AG04450 (cell line): ENCODE data around the gene LINGO1. TPM values are rescaled to one million over a fixed set of nuclear protein-coding genes. Genes with fewer than 3 reads are reported as not detected.

Experiments used
- CTCF ChIA-PET: fragments of 300-600, 350-600 bp; formaldehyde crosslinking; extraction: SDS; loops from one replicate; lab custom pipeline; 2022; ENCODE audit warnings: antibody characterized with exemption, inconsistent platforms; lab: Charles Lee
- POLR2A ChIA-PET: fragments of 350-600 bp; formaldehyde crosslinking; extraction: SDS; loops from one replicate; lab custom pipeline; 2021; ENCODE audit warnings: antibody characterized with exemption, inconsistent platforms; lab: Yijun Ruan, JAX
- DNase-seq: peaks from one replicate; pipeline ENCODE4 v3.0.0-alpha.2; 2011; ENCODE audit warnings: low read depth, low spot score
- H3K27ac ChIP-seq: one replicate; pipeline ENCODE4 v1.5.1; 2012; ENCODE audit warnings: low read depth, low read length, control low read depth
- H3K27me3 ChIP-seq: one replicate; pipeline ENCODE4 v1.6.0; 2012; ENCODE audit warnings: low read length; ENCODE audit not compliant: control insufficient read depth, insufficient read depth
- H3K4me3 ChIP-seq: 2 replicates; pipeline ENCODE4 v1.5.1; 2011; ENCODE audit warnings: mild to moderate bottlenecking, low read depth, low read length, control low read depth
- H3K9me3 ChIP-seq: 2 replicates; pipeline ENCODE4 v1.5.1; 2012; ENCODE audit warnings: low read length; ENCODE audit not compliant: control insufficient read depth, insufficient read depth
- CTCF ChIP-seq: IDR thresholded peaks from 2 replicates; pipeline ENCODE4 v1.5.1; 2011; ENCODE audit warnings: low read depth, low read length, control low read depth, inconsistent platforms
- polyA plus RNA-seq: library from polyadenylated mRNA; depleted of rRNA; stranded (reverse); fragments of >200 nt; gene quantifications from 2 replicates; pipeline ENCODE4 v1.2.3, GENCODE V29; 2011

LINGO1 gene
- polyA plus RNA-seq, 1 experiment = not detected

GRCh38 chr15:77636209-77636608 is 3.5 kb upstream of the LINGO1 start:
- ChIA-PET POLR2A (no interaction called here), CTCF (interaction anchor here (0.6 to 4.1 kb wide), 2 partner anchors 10 to 185 kb away, joined by 3 to 51 read pairs; no protein-coding TSS in a partner anchor)
- no peak for TF ChIP-seq CTCF
- H3K27me3 ChIP-seq = peaks cover 58% of the 10 kb centered on the region
- H3K27ac ChIP-seq = no peak overlapping the region
- DNase-seq = no peak
- no peak overlapping the region for H3K4me3 ChIP-seq
- H3K9me3 ChIP-seq = peaks cover 2% of the 10 kb centered on the region; the same call in 1 of the 2 replicates

- Histone ChIP-seq H3K27ac (no peak overlapping the region), H3K27me3 (peaks cover 74% of the 10 kb centered on the region), H3K4me3 (no peak overlapping the region), H3K9me3 (peaks cover 3% of the 10 kb centered on the region; the same call in 1 of the 2 replicates)
- peak; percentile 48 for TF ChIP-seq CTCF
- POLR2A ChIA-PET = no interaction called here
- no peak for DNase-seq
- CTCF ChIA-PET = interaction anchor here (0.6 to 4.1 kb wide), 23 partner anchors 8 to 650 kb away, joined by 3 to 51 read pairs (median 4); no protein-coding TSS in a partner anchor
These were observed 1.7 kb upstream of the LINGO1 start for GRCh38 chr15:77634266-77634962.

GRCh38 chr15:77633913-77634265 is 1.2 kb upstream of the LINGO1 start:
- no peak for DNase-seq
- peaks cover 3% of the 10 kb centered on the region; the same call in 1 of the 2 replicates for H3K9me3 ChIP-seq
- POLR2A ChIA-PET = no interaction called here
- H3K4me3 ChIP-seq = no peak overlapping the region
- H3K27ac ChIP-seq = no peak overlapping the region
- CTCF ChIA-PET = interaction anchor here (0.6 to 4.1 kb wide), 28 partner anchors 9 to 649 kb away, joined by 3 to 51 read pairs (median 4); no protein-coding TSS in a partner anchor
- peaks cover 77% of the 10 kb centered on the region for H3K27me3 ChIP-seq
- TF ChIP-seq CTCF = no peak; the same call in 1 of the 2 replicates

- no peak overlapping the region for H3K27ac ChIP-seq
These were observed 611 bp upstream of the LINGO1 start for GRCh38 chr15:77633134-77633912.

More at GRCh38 chr15:77633134-77633912, 611 bp upstream of the LINGO1 start:
- ChIA-PET CTCF (interaction anchor here (0.6 to 4.1 kb wide), 54 partner anchors 8 to 834 kb away, joined by 3 to 51 read pairs (median 4); no protein-coding TSS in a partner anchor), POLR2A (no interaction called here)
- peaks cover 3% of the 10 kb centered on the region; the same call in 1 of the 2 replicates for H3K9me3 ChIP-seq
- peak overlapping the region; percentile 54 for H3K4me3 ChIP-seq
- peak; percentile 52 for DNase-seq
- peaks cover 79% of the 10 kb centered on the region for H3K27me3 ChIP-seq
- TF ChIP-seq CTCF = peak; percentile 100
